GM21360 (cell line): ENCODE results near the gene NUBPL.
"Not testable (repeated sequence)": the region's sequence is repeated elsewhere in the genome, so short reads cannot be mapped to it uniquely, and the experiment has no call there.

Source experiments
- ATAC-seq: cut with Tn5 transposase; IDR thresholded peaks from one replicate; pipeline ENCODE4 v1.9.1; 2021; ENCODE audit warnings: mild to moderate bottlenecking, moderate library complexity; ENCODE audit not compliant: unreplicated experiment

NUBPL gene

GRCh38 chr14:31726337-31726736, 165.1 kb downstream of the NUBPL start:
- ATAC-seq, result no peak

- ATAC-seq, result no peak
Observed at GRCh38 chr14:31727797-31728196, 166.6 kb downstream of the NUBPL start.

- no peak for ATAC-seq
Observed at GRCh38 chr14:31740688-31741087, 179.5 kb downstream of the NUBPL start.

GRCh38 chr14:31745741-31746140, 184.5 kb downstream of the NUBPL start:
- no peak for ATAC-seq

GRCh38 chr14:31746326-31746725, 185.1 kb downstream of the NUBPL start:
- ATAC-seq, result no peak

GRCh38 chr14:31749275-31749674, 188.1 kb downstream of the NUBPL start:
- ATAC-seq, result no peak

- not testable (repeated sequence) for ATAC-seq
Observed at GRCh38 chr14:31751047-31751446, 189.8 kb downstream of the NUBPL start.

GRCh38 chr14:31752867-31753661, 191.9 kb downstream of the NUBPL start:
- no peak for ATAC-seq

- ATAC-seq, result no peak
Observed at GRCh38 chr14:31758941-31759340, 197.7 kb downstream of the NUBPL start.

- ATAC-seq, result no peak
Observed at GRCh38 chr14:31760277-31760676, 199.1 kb downstream of the NUBPL start.

GRCh38 chr14:31761325-31761724, 200.1 kb downstream of the NUBPL start:
- no peak for ATAC-seq

- no peak for ATAC-seq
Observed at GRCh38 chr14:31763041-31763440, 201.8 kb downstream of the NUBPL start.

- ATAC-seq, result no peak
Observed at GRCh38 chr14:31766315-31766892, 205.2 kb downstream of the NUBPL start.

GRCh38 chr14:31768355-31768754, 207.2 kb downstream of the NUBPL start:
- no peak for ATAC-seq

- peak; percentile 70 for ATAC-seq
Observed at GRCh38 chr14:31770271-31770670, 209.1 kb downstream of the NUBPL start.

GRCh38 chr14:31774567-31774966, 213.4 kb downstream of the NUBPL start:
- ATAC-seq, result no peak

GRCh38 chr14:31777312-31777711, 216.1 kb downstream of the NUBPL start:
- ATAC-seq, result no peak

GRCh38 chr14:31781578-31781977, 220.4 kb downstream of the NUBPL start:
- no peak for ATAC-seq

GRCh38 chr14:31785574-31785973, 224.4 kb downstream of the NUBPL start:
- no peak for ATAC-seq

GRCh38 chr14:31787377-31787776, 226.2 kb downstream of the NUBPL start:
- ATAC-seq, result no peak

- ATAC-seq, result no peak
Observed at GRCh38 chr14:31788340-31788739, 227.1 kb downstream of the NUBPL start.

- ATAC-seq, result no peak
Observed at GRCh38 chr14:31792726-31793125, 231.5 kb downstream of the NUBPL start.

- ATAC-seq, result not testable (repeated sequence)
Observed at GRCh38 chr14:31797946-31798345, 236.7 kb downstream of the NUBPL start.
